Psoas muscle (tissue), 8 donors: ENCODE data around the gene HMG20B. TPM values are rescaled to one million over a fixed set of nuclear protein-coding genes. Genes with fewer than 3 reads are reported as not detected.
"Not testable (repeated sequence)": the region's sequence is repeated elsewhere in the genome, so short reads cannot be mapped to it uniquely, and the experiment has no call there.

Experiments
- ATAC-seq, 4 donors: fragments of 200-7000 bp; cut with Tn5 transposase; one replicate each; pipeline ENCODE4 v1.9.1; 2020; ENCODE audit warnings: moderate library complexity in 3 of 4, mild to moderate bottlenecking in 2 of 4
- DNase-seq, 2 donors: peaks; one replicate each; pipeline ENCODE4 v3.0.0-alpha.2; 2020
- H3K27ac ChIP-seq: fragments of 200-600 bp; one replicate; pipeline ENCODE4 v1.8.0; 2022
- H3K27me3 ChIP-seq, 3 donors: fragments of 200-600 bp in 1 of 3; one replicate each; pipeline versions ENCODE4 v1.6.1 to v1.8.0; 2013 to 2022; ENCODE audit warnings: low read length in 2 of 3, mild to moderate bottlenecking in 2 of 3, moderate library complexity in 1 of 3; ENCODE audit not compliant: insufficient read depth in 3 of 3
- H3K36me3 ChIP-seq, 2 donors: fragments of 200-600 bp in 1 of 2; one replicate each; pipeline versions ENCODE4 v1.6.1 to v1.8.0; 2013 to 2022; ENCODE audit warnings: low read depth in 1 of 2, mild to moderate bottlenecking in 1 of 2, moderate library complexity in 1 of 2; ENCODE audit not compliant: insufficient read depth in 1 of 2
- H3K4me1 ChIP-seq: fragments of 200-600 bp; one replicate; pipeline ENCODE4 v1.8.0; 2022
- H3K4me3 ChIP-seq: fragments of 200-600 bp; one replicate; pipeline ENCODE4 v1.8.0; 2022; ENCODE audit warnings: mild to moderate bottlenecking
- H3K9me3 ChIP-seq: fragments of 200-600 bp; one replicate; pipeline ENCODE4 v1.8.0; 2022
- WGBS, 3 donors: extraction: QIAGEN DNeasy Blood & Tissue Kit; methylation state at CpG; one replicate each; pipeline versions ENCODE4 v1.1.6 to v1.1.7; 2013; 5-methylcytosine and 5-hydroxymethylcytosine counted together
- intact Hi-C, 2 donors: fragments of 100-400 bp; cut with DNase I; formaldehyde crosslinking; loops; one replicate each; pipeline versions ENCODE4 v1.11.0 to v1.14.2; 2022
- polyA plus RNA-seq, 3 donors: library from polyadenylated mRNA; stranded (reverse); fragments of 200-250 nt; gene quantifications; one replicate each; pipeline ENCODE4 v1.2.3, GENCODE V29; 2013
- total RNA-seq, 4 donors: library from RNA; stranded (reverse); fragmentation: NEBNext Ultra II Directional in 2 of 4; extraction: Animal tissue kit (Norgen Biotek cat#: 25700) in 2 of 4; gene quantifications; one replicate each; pipeline versions ENCODE4 v1.2.1 to v1.2.4, GENCODE V29; 2021 to 2023
- TF ChIP-seq, protein P1 (sequence below): fragments of 200-600 bp; IDR thresholded peaks from one replicate; pipeline ENCODE4 v1.8.0; 2022; ENCODE audit warnings: antibody characterized with exemption
- donor health status: healthy with polysubstance abuse.
- donor health status: DM: no; HTN: no; CAD: no; lungs with moderate emphysema.
- donor health status: Bipolar disorder and iron deficiency.
- donor health status: healthy.
- donor health status: DM: yes; HTN: yes; CAD: no.
- donor health status: DM: no; HTN: no; CAD: no.
- donor health status: DM: no; HTN: no; CAD: no.
- donor health status: DM: yes; HTN: yes; CAD: no.

HMG20B gene
- total and polyA plus RNA-seq, 7 donors = 14.3 to 27.2 (median 24.7) TPM

DNA sequence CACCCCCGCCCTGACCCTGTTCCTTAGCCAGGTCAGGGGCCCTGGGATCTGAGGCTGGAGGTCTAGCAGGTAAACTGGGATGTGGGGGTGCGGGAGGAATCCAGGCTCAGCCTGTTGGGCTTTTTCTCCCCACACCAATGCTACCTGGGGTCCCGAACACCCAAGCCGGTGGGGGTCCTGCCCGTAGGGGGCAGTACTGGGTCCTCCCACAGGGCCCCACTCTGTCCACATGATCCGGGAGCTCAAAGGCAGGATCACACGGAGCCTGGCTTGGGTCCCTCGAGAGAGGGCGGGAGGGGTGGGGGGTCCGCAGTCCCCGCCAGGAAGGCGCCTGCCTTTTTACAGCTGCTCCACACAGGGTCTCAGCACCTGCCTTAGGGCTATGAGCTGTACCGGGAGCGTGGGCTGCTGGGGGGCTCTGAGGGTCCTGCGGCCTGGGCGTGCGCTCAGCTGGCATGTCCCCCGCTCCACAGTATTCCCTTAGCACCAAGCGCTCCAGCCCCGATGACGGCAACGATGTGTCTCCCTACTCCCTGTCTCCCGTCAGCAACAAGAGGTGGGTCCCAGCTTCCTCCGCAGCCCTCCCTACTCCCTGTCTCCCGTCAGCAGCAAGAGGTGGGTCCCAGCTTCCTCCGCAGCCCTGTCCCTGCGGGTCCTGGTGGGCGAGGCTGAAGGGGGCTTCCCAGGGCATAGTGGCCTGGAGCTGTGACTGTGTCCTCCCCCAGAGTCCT is 46.1 kb upstream of the HMG20B start:
- DNase-seq = no peak
- no peak for ATAC-seq
- TF ChIP-seq, protein P1, sequence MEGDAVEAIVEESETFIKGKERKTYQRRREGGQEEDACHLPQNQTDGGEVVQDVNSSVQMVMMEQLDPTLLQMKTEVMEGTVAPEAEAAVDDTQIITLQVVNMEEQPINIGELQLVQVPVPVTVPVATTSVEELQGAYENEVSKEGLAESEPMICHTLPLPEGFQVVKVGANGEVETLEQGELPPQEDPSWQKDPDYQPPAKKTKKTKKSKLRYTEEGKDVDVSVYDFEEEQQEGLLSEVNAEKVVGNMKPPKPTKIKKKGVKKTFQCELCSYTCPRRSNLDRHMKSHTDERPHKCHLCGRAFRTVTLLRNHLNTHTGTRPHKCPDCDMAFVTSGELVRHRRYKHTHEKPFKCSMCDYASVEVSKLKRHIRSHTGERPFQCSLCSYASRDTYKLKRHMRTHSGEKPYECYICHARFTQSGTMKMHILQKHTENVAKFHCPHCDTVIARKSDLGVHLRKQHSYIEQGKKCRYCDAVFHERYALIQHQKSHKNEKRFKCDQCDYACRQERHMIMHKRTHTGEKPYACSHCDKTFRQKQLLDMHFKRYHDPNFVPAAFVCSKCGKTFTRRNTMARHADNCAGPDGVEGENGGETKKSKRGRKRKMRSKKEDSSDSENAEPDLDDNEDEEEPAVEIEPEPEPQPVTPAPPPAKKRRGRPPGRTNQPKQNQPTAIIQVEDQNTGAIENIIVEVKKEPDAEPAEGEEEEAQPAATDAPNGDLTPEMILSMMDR = no peak
- Histone ChIP-seq H3K27me3 (no peaks in the 10 kb centered on the region), H3K4me1 (no peaks in the 10 kb centered on the region), H3K36me3 (peaks cover 0 to 62% of the 10 kb centered on the region in 2 donors), H3K27ac (no peak overlapping the region), H3K9me3 (no peaks in the 10 kb centered on the region), H3K4me3 (no peak overlapping the region)
- WGBS, 3 donors = 91 to 96% (median 92%) methylated on average over 28 of the region's 28 CpGs
- intact Hi-C loops = no loop called here

DNA sequence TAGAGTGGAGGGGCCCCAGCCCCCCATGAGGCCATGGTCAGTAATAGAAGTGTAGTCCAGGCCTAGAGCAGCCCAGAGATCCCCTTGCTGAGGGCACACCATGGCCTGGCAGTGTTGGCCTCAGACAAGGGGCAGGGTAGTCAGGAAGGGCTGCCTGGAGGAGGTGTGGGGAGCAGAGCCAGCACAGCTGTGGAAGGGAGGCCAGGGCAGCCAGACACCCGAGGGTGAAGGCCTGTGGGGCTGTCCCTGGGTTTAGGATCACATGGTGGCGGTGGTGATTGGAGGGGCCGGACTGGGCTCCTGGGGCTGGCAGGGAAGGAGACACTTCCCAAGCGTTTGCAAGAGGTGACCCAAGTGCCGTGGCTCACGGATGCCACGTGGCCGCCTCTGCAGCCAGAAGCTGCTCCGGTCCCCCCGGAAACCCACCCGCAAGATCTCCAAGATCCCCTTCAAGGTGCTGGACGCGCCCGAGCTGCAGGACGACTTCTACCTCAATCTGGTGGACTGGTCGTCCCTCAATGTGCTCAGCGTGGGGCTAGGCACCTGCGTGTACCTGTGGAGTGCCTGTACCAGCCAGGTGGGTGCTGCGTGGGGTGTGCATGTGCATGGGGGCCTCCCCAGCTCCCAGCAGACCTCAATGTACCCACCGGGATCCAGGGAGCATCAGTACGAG is 45.4 kb upstream of the HMG20B start:
- ATAC-seq = no peak
- DNase-seq = no peak
- TF ChIP-seq, protein P1 = no peak
- 93 to 98% (median 96%) methylated on average over 20 to 21 of the region's 21 CpGs for WGBS, 3 donors
- H3K4me3 ChIP-seq = no peak overlapping the region
- H3K4me1 ChIP-seq = no peaks in the 10 kb centered on the region
- H3K27ac ChIP-seq = no peak overlapping the region
- no peaks in the 10 kb centered on the region for H3K9me3 ChIP-seq
- intact Hi-C loops = no loop called here
- peaks cover 0 to 69% of the 10 kb centered on the region in 2 donors for H3K36me3 ChIP-seq
- no peaks in the 10 kb centered on the region for H3K27me3 ChIP-seq

DNA sequence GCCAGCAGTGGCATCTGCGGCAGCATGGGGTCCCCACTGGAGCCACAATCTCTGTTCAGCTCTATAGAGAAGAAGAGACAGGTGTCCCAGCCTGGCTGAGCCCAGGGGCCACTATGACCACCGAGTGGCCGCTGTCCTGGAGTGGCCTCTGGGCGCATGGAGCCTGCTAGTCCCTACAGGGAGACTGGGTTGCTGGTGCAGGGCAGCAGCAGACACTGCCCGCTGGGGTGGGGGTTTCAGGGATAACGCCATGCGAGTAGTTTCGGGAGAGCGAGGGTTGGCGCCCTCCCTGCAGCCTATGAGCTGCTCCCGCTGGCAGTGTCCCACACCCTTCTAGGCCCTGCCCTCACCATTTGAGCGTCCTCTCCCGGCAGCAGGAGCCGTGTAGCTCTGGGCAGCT is 44.7 kb upstream of the HMG20B start:
- intact Hi-C loops = no loop called here
- H3K27me3 ChIP-seq = no peaks in the 10 kb centered on the region
- TF ChIP-seq, protein P1 = no peak
- ATAC-seq (no peak), DNase-seq (no peak)
- H3K4me3 ChIP-seq = no peak overlapping the region
- 97 to 98% (median 97%) methylated on average over 13 to 14 of the region's 14 CpGs for WGBS, 3 donors
- H3K27ac ChIP-seq = no peak overlapping the region
- H3K4me1 ChIP-seq = no peaks in the 10 kb centered on the region
- H3K36me3 ChIP-seq = peaks cover 0 to 75% of the 10 kb centered on the region in 2 donors
- no peaks in the 10 kb centered on the region for H3K9me3 ChIP-seq

DNA sequence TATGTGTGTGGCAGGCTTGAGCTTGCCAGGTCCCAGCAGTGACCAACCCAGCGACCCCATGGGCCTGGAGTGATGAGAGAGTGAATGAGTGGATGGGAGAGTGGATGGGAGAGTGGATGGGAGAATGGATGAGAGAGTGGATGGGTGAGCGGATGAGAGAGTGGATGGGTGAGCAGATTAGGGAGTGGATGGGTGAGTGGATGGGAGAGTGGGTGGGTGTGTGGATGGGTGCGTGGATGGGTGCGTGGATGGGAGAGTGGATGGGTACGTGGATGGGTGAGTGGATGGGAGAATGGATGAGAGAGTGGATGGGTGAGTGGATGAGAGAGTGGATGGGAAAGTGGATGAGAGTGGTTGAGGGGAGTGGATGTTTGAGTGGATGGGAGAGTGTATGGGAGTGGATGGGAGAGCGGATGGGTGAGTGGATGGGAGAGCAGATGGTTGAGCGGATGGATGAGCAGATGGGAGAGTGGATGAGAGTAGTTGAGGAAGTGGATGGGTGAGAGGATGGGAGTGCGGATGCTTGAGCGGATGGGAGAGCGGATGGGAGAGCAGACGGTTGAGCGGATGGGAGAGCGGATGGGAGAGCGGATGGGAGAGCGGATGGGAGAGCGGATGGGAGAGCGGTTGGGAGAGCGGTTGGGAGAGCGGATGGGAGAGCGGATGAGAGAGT is 44.1 kb upstream of the HMG20B start:
- H3K27ac ChIP-seq = no peak overlapping the region

DNA sequence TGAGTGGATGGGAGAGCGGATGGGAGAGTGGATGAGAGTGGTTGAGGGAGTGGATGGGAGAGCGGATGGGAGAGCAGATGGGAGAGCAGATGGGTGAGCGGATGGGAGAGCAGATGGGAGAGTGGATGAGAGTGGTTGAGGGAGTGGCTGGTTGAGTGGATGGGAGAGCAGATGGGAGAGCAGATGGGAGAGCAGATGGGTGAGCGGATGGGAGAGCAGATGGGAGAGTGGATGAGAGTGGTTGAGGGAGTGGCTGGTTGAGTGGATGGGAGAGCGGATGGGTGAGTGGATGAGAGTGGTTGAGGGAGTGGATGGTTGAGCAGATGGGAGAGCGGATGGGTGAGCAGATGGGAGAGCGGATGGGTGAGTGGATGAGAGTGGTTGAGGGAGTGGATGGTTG is 43.4 kb upstream of the HMG20B start:
- H3K9me3 ChIP-seq, ATAC-seq, H3K27ac ChIP-seq, H3K4me3 ChIP-seq, H3K27me3 ChIP-seq, H3K4me1 ChIP-seq, DNase-seq, intact Hi-C loops: not testable (repeated sequence)
- peaks cover 0 to 75% of the 10 kb centered on the region in 2 donors for H3K36me3 ChIP-seq
- WGBS, 3 donors = 99% methylated on average over 7 of the region's 7 CpGs

More for the DNA sequence above, 44.1 kb upstream of the HMG20B start:
- H3K9me3 ChIP-seq = no peaks in the 10 kb centered on the region
- intact Hi-C loops = no loop called here
- DNase-seq = no peak
- H3K4me1 ChIP-seq = no peaks in the 10 kb centered on the region
- no peak overlapping the region for H3K4me3 ChIP-seq
- TF ChIP-seq, protein P1 = no peak
- 93 to 99% (median 97%) methylated on average over 20 of the region's 20 CpGs for WGBS, 3 donors
- no peaks in the 10 kb centered on the region for H3K27me3 ChIP-seq
- peaks cover 0 to 75% of the 10 kb centered on the region in 2 donors for H3K36me3 ChIP-seq
- no peak for ATAC-seq
